HG02973 (cell line): ENCODE results near the gene DYSF.

ENCODE experiments used
- ATAC-seq: cut with Tn5 transposase; IDR thresholded peaks from one replicate; pipeline ENCODE4 v1.9.1; 2021; ENCODE audit warnings: moderate library complexity; ENCODE audit not compliant: unreplicated experiment

The DYSF gene

GRCh38 chr2:71498261-71498701 lies 44.9 kb downstream of the DYSF start:
- ATAC-seq: no peak

- ATAC-seq: no peak
Observed at GRCh38 chr2:71499691-71500090, 46.3 kb downstream of the DYSF start.

GRCh38 chr2:71500426-71501079 lies 47.2 kb downstream of the DYSF start:
- ATAC-seq: no peak

- ATAC-seq: no peak
Observed at GRCh38 chr2:71502941-71503738, 49.8 kb downstream of the DYSF start.

- ATAC-seq: no peak
Observed at GRCh38 chr2:71503837-71504236, 50.5 kb downstream of the DYSF start.

- no peak for ATAC-seq
Observed at GRCh38 chr2:71504611-71505010, 51.2 kb downstream of the DYSF start.

GRCh38 chr2:71505086-71505769 lies 51.9 kb downstream of the DYSF start:
- ATAC-seq: no peak

- no peak for ATAC-seq
Observed at GRCh38 chr2:71505770-71506140, 52.4 kb downstream of the DYSF start.

- no peak for ATAC-seq
Observed at GRCh38 chr2:71506222-71507153, 53.1 kb downstream of the DYSF start.

- ATAC-seq: no peak
Observed at GRCh38 chr2:71507476-71507875, 54.1 kb downstream of the DYSF start.

- ATAC-seq: no peak
Observed at GRCh38 chr2:71510196-71510807, 56.9 kb downstream of the DYSF start.

GRCh38 chr2:71510938-71511337 lies 57.6 kb downstream of the DYSF start:
- no peak for ATAC-seq

GRCh38 chr2:71511776-71512175 lies 58.4 kb downstream of the DYSF start:
- no peak for ATAC-seq

- ATAC-seq: no peak
Observed at GRCh38 chr2:71512386-71512785, 59.0 kb downstream of the DYSF start.

GRCh38 chr2:71513096-71513495 lies 59.7 kb downstream of the DYSF start:
- ATAC-seq: no peak

GRCh38 chr2:71513721-71514120 lies 60.4 kb downstream of the DYSF start:
- no peak for ATAC-seq

GRCh38 chr2:71516253-71516888 lies 63.0 kb downstream of the DYSF start:
- ATAC-seq: no peak

GRCh38 chr2:71517851-71518250 lies 64.5 kb downstream of the DYSF start:
- no peak for ATAC-seq

- no peak for ATAC-seq
Observed at GRCh38 chr2:71521436-71521950, 68.1 kb downstream of the DYSF start.

- ATAC-seq: no peak
Observed at GRCh38 chr2:71524476-71524875, 71.1 kb downstream of the DYSF start.
